Measurements from ENCODE around the gene PTPRN2. TPM values are rescaled to one million over a fixed set of nuclear protein-coding genes. Genes with fewer than 3 reads are reported as not detected.

Gene PTPRN2
- total RNA-seq, 4 donors from 2014 or later: 6.6 to 10.7 (median 8.2) TPM

DNA sequence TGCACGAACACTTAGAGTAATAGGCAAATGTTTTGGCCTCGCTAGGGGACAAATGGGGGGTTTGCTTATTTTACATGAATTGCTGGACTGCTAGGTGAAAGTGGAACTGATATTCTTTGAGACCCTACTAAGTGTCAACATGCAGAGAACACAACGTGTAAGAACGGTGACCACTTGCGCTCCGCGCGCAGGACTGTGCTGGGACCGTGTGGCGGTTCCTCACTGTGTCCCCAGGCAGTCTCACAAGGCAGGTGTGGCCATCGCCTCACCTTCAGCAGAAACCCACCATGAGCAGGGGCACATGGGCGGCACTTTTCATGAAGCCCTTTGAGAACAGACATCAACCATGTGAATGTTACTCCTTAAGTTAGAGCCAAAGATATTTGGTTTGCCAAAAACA, 27.2 kb downstream of the PTPRN2 start:
- Histone ChIP-seq H3K9me3 (no peaks in the 10 kb centered on the region), H3K36me3 (no peaks in the 10 kb centered on the region), H3K4me3 (no peak overlapping the region), H3K27me3 (no peaks in the 10 kb centered on the region), H3K27ac (no peak overlapping the region), H3K4me1 (no peaks in the 10 kb centered on the region)
- DNase-seq (ENCODE audit: low spot score in 2 of 2): no peak
- TF ChIP-seq POLR2A (IDR thresholded peaks at IDR 0.05) (no peak), EP300 (IDR thresholded peaks at IDR 0.05) (no peak), CTCF (IDR thresholded peaks at IDR 0.05) (no peak)
- 95 to 97% methylated on average over 12 of the region's 12 CpGs for WGBS, 2 donors

DNA sequence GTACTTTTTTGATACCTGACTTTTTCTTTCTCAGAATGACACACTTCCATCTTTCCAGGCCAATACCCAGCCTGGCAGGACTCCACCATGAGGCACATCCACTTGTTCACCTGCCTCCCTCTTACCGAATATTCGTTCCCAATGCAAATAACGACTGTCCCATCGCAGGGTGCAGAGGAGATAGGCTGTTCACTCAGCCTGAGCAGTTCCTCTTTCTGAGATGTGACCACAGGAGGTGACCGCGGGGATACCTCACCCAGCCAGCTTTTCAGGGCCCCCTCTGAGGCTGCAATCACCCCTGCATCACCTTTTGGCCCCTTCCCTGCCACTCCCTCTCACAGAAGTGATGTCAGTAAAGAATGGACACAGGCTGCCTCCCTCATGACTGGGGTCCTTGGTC, 28.3 kb downstream of the PTPRN2 start:
- WGBS, 2 donors: 77 to 83% methylated on average over 6 of the region's 6 CpGs
- no peaks in the 10 kb centered on the region for H3K36me3 ChIP-seq
- H3K27me3 ChIP-seq: no peaks in the 10 kb centered on the region
- H3K27ac ChIP-seq: no peak overlapping the region
- TF ChIP-seq POLR2A (IDR thresholded peaks at IDR 0.05) (no peak), EP300 (IDR thresholded peaks at IDR 0.05) (no peak), CTCF (IDR thresholded peaks at IDR 0.05) (no peak)
- no peak for DNase-seq (ENCODE audit: low spot score in 2 of 2)
- H3K4me1 ChIP-seq: no peaks in the 10 kb centered on the region
- no peaks in the 10 kb centered on the region for H3K9me3 ChIP-seq
- no peak overlapping the region for H3K4me3 ChIP-seq

DNA sequence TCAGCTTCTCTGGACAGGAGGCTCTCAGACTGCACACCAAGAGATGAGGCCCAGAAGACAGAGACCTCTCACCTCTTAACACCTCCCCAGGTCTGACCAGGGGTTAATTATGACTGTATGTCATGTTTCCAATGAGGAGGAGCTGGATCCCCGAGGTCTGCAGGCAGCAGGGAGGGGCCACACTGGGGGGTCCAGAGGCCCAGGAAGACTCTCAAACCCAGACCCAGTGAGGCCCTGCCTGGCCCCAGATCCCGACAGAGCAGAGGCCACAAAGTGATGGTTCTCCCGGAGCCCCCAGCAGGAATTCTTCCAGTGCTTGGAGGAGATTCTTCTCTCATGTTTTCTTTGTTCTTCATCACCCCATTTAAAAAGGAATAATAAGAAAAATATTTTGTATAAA, 28.8 kb downstream of the PTPRN2 start:
- Histone ChIP-seq H3K27me3 (no peaks in the 10 kb centered on the region), H3K36me3 (no peaks in the 10 kb centered on the region), H3K4me3 (no peak overlapping the region), H3K4me1 (no peaks in the 10 kb centered on the region), H3K9me3 (no peaks in the 10 kb centered on the region), H3K27ac (no peak overlapping the region)
- 43 to 45% methylated on average over 3 of the region's 3 CpGs for WGBS, 2 donors
- no peak for TF ChIP-seq EP300 (IDR thresholded peaks at IDR 0.05)
- DNase-seq (ENCODE audit: low spot score in 2 of 2): no peak

- Histone ChIP-seq H3K36me3 (no peaks in the 10 kb centered on the region), H3K9me3 (no peaks in the 10 kb centered on the region), H3K4me3 (no peak overlapping the region), H3K27ac (no peak overlapping the region), H3K27me3 (no peaks in the 10 kb centered on the region), H3K4me1 (no peaks in the 10 kb centered on the region)
- TF ChIP-seq POLR2A (IDR thresholded peaks at IDR 0.05) (no peak), CTCF (IDR thresholded peaks at IDR 0.05) (no peak), EP300 (IDR thresholded peaks at IDR 0.05) (no peak)
- 94 to 97% methylated on average over 9 of the region's 9 CpGs for WGBS, 2 donors
- DNase-seq (ENCODE audit: low spot score in 2 of 2): no peak
These were observed 30.2 kb downstream of the PTPRN2 start for GRCh38 chr7:158557441-158557755.

- Histone ChIP-seq H3K9me3 (no peaks in the 10 kb centered on the region), H3K4me3 (no peak overlapping the region), H3K4me1 (no peaks in the 10 kb centered on the region), H3K27me3 (no peaks in the 10 kb centered on the region), H3K27ac (no peak overlapping the region), H3K36me3 (no peaks in the 10 kb centered on the region)
- no peak for DNase-seq (ENCODE audit: low spot score in 2 of 2)
- whole genome bisulfite sequencing, 2 donors: 91 to 92% methylated on average over 39 to 60 of the region's 69 CpGs
- TF ChIP-seq CTCF (IDR thresholded peaks at IDR 0.05) (no peak), POLR2A (IDR thresholded peaks at IDR 0.05) (no peak), EP300 (IDR thresholded peaks at IDR 0.05) (no peak)
These were observed 30.7 kb downstream of the PTPRN2 start for GRCh38 chr7:158556721-158557440.
